Adrenal gland (tissue), 19 donors: ENCODE measurements around the gene FDX2. TPM values are rescaled to one million over a fixed set of nuclear protein-coding genes. Genes with fewer than 3 reads are reported as not detected.

ENCODE experiments used
- DNase-seq, 7 donors: peaks; one replicate each; pipeline ENCODE4 v3.0.0-alpha.2; 2019 to 2020
- H3K27ac ChIP-seq, 5 donors: fragments of 200-600 bp; sonication (generic) in 4 of 5; 1 replicate in 3 of 5; 2 replicates in 2 of 5; pipeline versions ENCODE4 v1.5.1 to v1.8.0; 2016 to 2020; ENCODE audit warnings: mild to moderate bottlenecking in 1 of 5
- H3K27me3 ChIP-seq: fragments of 200-600 bp; 2 replicates; pipeline ENCODE4 v1.8.0; 2021
- H3K36me3 ChIP-seq, 2 donors: fragments of 200-600 bp; replicated peaks in 1 of 2; 1 replicate in 1 of 2; 2 replicates in 1 of 2; pipeline versions ENCODE4 v1.5.1 to v1.8.0; 2018 to 2022
- H3K4me1 ChIP-seq, 2 donors: fragments of 200-600 bp; replicated peaks in 1 of 2; 1 replicate in 1 of 2; 2 replicates in 1 of 2; pipeline versions ENCODE4 v1.5.1 to v1.8.0; 2018 to 2021
- H3K4me3 ChIP-seq, 4 donors: fragments of 200-600 bp; sonication (generic) in 3 of 4; one replicate each; pipeline ENCODE4 v1.5.1; 2016 to 2018
- H3K9me3 ChIP-seq, 3 donors: fragments of 200-600 bp; sonication (generic) in 1 of 3; replicated peaks in 1 of 3; 1 replicate in 2 of 3; 2 replicates in 1 of 3; pipeline versions ENCODE4 v1.5.1 to v1.8.0; 2016 to 2021
- POLR2A ChIP-seq, 2 donors: fragments of 450-650 bp; IDR thresholded peaks; one replicate each; pipeline ENCODE4 v1.6.1; 2017; ENCODE audit warnings: antibody characterized with exemption in 2 of 2, mild to moderate bottlenecking in 2 of 2, moderate library complexity in 1 of 2
- WGBS, 4 donors: extraction: QIAGEN DNeasy Blood & Tissue Kit in 2 of 4; methylation state at CpG; one replicate each; pipeline versions ENCODE4 v1.1.5 to v1.1.7; 2013 to 2017; 5-methylcytosine and 5-hydroxymethylcytosine counted together
- intact Hi-C, 2 donors: fragments of 100-400 bp; cut with DNase I; formaldehyde crosslinking; loops; one replicate each; pipeline versions ENCODE4 v1.14.1 to v1.15.0; 2022 to 2023
- long read RNA-seq, 10 donors: library from polyadenylated mRNA in 3 of 10; unstranded in 2 of 10; stranded (forward) in 1 of 10; transcript quantifications; one replicate each; pipeline ENCODE4 v2.0.0 and lab custom pipeline, GENCODE V29; 2021 to 2026
- polyA plus RNA-seq, 3 donors: library from polyadenylated mRNA; stranded (reverse); fragments of 200-250 nt in 2 of 3; fragments of 350-450 nt in 1 of 3; fragmentation: Illumina TruSeq in 1 of 3; extraction: RNeasy Lipid Tissue Mini Kit (QIAGEN cat#74804) in 1 of 3; gene quantifications; one replicate each; pipeline ENCODE4 v1.2.3, GENCODE V29; 2013 to 2014
- total RNA-seq, 9 donors: library from RNA; depleted of rRNA in 4 of 9; stranded (reverse); fragments of >200 nt in 4 of 9; fragments of 120-200 nt in 1 of 9; fragmentation: NEBNext Ultra II Directional in 1 of 9; extraction: Animal tissue kit (Norgen Biotek cat#: 25700) in 1 of 9; gene quantifications; one replicate each; pipeline versions ENCODE4 v1.1.0 to v1.2.4, GENCODE V29; 2013 to 2023
- TF ChIP-seq, protein P1 (sequence below), 6 experiments: fragments of 450-650 bp in 4 of 6; fragments of 200-600 bp in 2 of 6; sonication (generic) in 1 of 6; IDR thresholded peaks; 1 replicate in 5 of 6; 2 replicates in 1 of 6; pipeline versions ENCODE4 v1.5.1 to v1.8.0; 2016 to 2021; ENCODE audit warnings: antibody characterized with exemption in 6 of 6, mild to moderate bottlenecking in 2 of 6, moderate library complexity in 1 of 6
- donor health status: healthy with polysubstance abuse.
- donor health status: Bipolar disorder and iron deficiency.
- donor health status: DM: yes; HTN: yes; CAD: no.
- donor health status: DM: no; HTN: no; CAD: no.
- donor health status: DM: no; HTN: no; CAD: no.
- donor health status: DM: yes; HTN: yes; CAD: no.

FDX2 gene
- total RNA-seq (10 to 100 TPM; 21.1 to 43.3 (median 31.0) TPM), polyA plus RNA-seq (10 to 100 TPM; 26.6 to 45.3 (median 33.4) TPM)
- long read RNA-seq, donor 1, transcript FDX2-202 (5 exons, 1,012 nt): major isoform, 11 of 12 reads
- long read RNA-seq, donor 1, partial matches to known transcripts: 0 of 12 reads
- long read RNA-seq, donor 1, other reads (novel, unspliced or antisense): 0 of 12 reads
- long read RNA-seq, donor 2, transcript FDX2-202 (5 exons, 1,012 nt): major isoform, 14 of 16 reads
- long read RNA-seq, donor 2, partial matches to known transcripts: 0 of 16 reads
- long read RNA-seq, donor 2, other reads (novel, unspliced or antisense): 0 of 16 reads
- long read RNA-seq, donor 3, transcript FDX2-202 (5 exons, 1,012 nt): major isoform, 5 of 5 reads
- long read RNA-seq, donor 3, partial matches to known transcripts: 0 of 5 reads
- long read RNA-seq, donor 3, other reads (novel, unspliced or antisense): 0 of 5 reads
- long read RNA-seq, donor 4, transcript FDX2-202 (5 exons, 1,012 nt): major isoform, 8 of 12 reads
- long read RNA-seq, donor 4, partial matches to known transcripts: 0 of 12 reads
- long read RNA-seq, donor 4, other reads (novel, unspliced or antisense): 0 of 12 reads
- long read RNA-seq, donor 5, transcript FDX2-202 (5 exons, 1,012 nt): major isoform, 29 of 35 reads
- long read RNA-seq, donor 5, partial matches to known transcripts: 0 of 35 reads
- long read RNA-seq, donor 5, other reads (novel, unspliced or antisense): 1 of 35 reads
- long read RNA-seq, donor 6, transcript FDX2-202 (5 exons, 1,012 nt): major isoform, 9 of 11 reads
- long read RNA-seq, donor 6, partial matches to known transcripts: 0 of 11 reads
- long read RNA-seq, donor 6, other reads (novel, unspliced or antisense): 0 of 11 reads
- long read RNA-seq, donor 7, transcript FDX2-202 (5 exons, 1,012 nt): major isoform, 8 of 11 reads
- long read RNA-seq, donor 7, partial matches to known transcripts: 0 of 11 reads
- long read RNA-seq, donor 7, other reads (novel, unspliced or antisense): 0 of 11 reads
- long read RNA-seq, donor 8, transcript FDX2-202 (5 exons, 1,012 nt): major isoform, 14 of 16 reads
- long read RNA-seq, donor 8, partial matches to known transcripts: 0 of 16 reads
- long read RNA-seq, donor 8, other reads (novel, unspliced or antisense): 0 of 16 reads
- long read RNA-seq, donor 9, transcript FDX2-202 (5 exons, 1,012 nt): major isoform, 14 of 18 reads
- long read RNA-seq, donor 9, partial matches to known transcripts: 0 of 18 reads
- long read RNA-seq, donor 9, other reads (novel, unspliced or antisense): 0 of 18 reads
- long read RNA-seq, donor 10, transcript FDX2-202 (5 exons, 1,012 nt): major isoform, 8 of 11 reads
- long read RNA-seq, donor 10, partial matches to known transcripts: 0 of 11 reads
- long read RNA-seq, donor 10, other reads (novel, unspliced or antisense): 0 of 11 reads

DNA sequence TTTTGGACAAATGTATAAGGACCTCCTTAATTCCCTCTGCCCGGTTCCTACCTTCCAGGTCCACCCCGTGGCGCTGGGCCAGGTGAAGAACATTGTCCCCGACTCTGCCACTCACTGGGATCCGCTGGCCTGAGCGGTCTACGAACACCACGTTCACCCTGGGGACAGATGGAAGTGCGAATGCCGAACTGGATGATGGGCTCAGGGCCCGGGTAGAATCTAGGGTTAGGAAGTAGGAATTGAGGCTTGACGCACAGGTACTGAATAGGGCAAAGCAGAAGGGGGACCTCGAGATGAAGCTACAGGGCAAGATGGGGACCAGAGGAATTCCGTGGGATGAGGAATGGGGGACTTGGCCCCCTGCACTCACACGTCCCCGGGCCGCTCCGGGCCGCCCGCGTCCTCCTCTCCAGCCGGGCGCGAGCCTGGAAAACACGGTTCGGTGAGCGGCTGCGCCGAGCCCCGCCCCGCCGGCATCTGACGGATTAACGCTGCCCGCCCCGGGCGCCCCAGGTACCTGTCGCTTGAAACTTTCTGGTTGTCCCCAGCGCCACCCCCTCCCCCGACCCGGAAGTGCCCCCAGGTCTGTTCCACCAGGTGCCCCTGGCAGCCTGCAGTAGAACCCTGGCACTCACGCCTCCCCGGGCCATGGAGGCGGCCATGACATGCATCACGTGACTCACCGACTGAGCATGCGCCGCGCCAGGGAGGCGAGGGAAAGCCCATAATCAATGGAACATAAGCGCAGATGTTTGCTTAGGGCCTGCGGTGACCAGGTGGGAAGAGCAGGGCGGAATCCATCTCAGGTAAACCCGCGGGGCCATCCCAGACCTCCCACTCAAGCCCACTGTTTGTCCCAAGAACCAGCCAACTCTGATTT is at the start of gene FDX2:
Gene FDX2 (minus strand): TSS at position 681 of the 880 bp plus-strand sequence. CDS start 19 bp downstream, at position 662.
- Histone ChIP-seq H3K4me3 (peak within 1 kb of the TSS; percentile 28 to 86 (median 82)), H3K27me3 (no peaks in the 10 kb centered on the region), H3K27ac (peak within 1 kb of the TSS in 2 of 5 donors; percentile 45 to 70), H3K36me3 (peaks cover 0 to 40% of the 10 kb centered on the region in 2 donors), H3K4me1 (peaks cover 7 to 12% of the 10 kb centered on the region in 2 donors), H3K9me3 (no peaks in the 10 kb centered on the region)
- intact Hi-C loops: no loop called here
- TF ChIP-seq, protein P1, sequence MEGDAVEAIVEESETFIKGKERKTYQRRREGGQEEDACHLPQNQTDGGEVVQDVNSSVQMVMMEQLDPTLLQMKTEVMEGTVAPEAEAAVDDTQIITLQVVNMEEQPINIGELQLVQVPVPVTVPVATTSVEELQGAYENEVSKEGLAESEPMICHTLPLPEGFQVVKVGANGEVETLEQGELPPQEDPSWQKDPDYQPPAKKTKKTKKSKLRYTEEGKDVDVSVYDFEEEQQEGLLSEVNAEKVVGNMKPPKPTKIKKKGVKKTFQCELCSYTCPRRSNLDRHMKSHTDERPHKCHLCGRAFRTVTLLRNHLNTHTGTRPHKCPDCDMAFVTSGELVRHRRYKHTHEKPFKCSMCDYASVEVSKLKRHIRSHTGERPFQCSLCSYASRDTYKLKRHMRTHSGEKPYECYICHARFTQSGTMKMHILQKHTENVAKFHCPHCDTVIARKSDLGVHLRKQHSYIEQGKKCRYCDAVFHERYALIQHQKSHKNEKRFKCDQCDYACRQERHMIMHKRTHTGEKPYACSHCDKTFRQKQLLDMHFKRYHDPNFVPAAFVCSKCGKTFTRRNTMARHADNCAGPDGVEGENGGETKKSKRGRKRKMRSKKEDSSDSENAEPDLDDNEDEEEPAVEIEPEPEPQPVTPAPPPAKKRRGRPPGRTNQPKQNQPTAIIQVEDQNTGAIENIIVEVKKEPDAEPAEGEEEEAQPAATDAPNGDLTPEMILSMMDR (IDR thresholded peaks at IDR 0.05): no peak
- no peak for TF ChIP-seq POLR2A (IDR thresholded peaks at IDR 0.05)
- WGBS, 4 donors: 0 to 4% (median 1%) methylated on average over 11 to 55 of the region's 55 CpGs
- peak; percentile 82 to 93 (median 89) for DNase-seq

DNA sequence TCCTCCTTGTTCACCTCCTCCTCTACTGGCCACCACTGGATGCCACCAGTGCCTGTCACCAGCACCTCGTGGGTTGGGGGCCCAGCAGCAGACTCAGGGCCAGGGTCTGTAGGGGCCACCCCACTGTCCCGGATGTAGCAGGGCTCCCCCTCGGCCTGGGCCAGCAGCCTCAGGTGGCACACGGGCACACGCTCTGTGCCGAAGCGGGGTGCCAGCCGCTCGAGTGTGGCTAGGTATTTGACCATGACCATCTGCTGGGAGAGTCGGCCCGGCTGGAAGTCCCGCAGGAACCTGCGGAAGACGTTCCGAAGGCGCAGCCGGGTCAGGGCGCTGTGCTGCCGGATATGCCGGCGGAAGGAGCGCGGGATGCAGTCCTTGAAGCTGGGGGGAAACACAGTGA is 49.7 kb upstream of the FDX2 start:
- Histone ChIP-seq H3K36me3 (peaks cover 0 to 78% of the 10 kb centered on the region in 2 donors), H3K4me1 (no peaks in the 10 kb centered on the region), H3K27ac (no peak overlapping the region), H3K27me3 (no peaks in the 10 kb centered on the region), H3K9me3 (no peaks in the 10 kb centered on the region), H3K4me3 (no peak overlapping the region)
- no peak for TF ChIP-seq POLR2A (IDR thresholded peaks at IDR 0.05)
- TF ChIP-seq, protein P1 (IDR thresholded peaks at IDR 0.05): no peak
- no peak for DNase-seq
- 94 to 97% (median 96%) methylated on average over 15 to 23 of the region's 23 CpGs for WGBS, 4 donors
- intact Hi-C loops: no loop called here

DNA sequence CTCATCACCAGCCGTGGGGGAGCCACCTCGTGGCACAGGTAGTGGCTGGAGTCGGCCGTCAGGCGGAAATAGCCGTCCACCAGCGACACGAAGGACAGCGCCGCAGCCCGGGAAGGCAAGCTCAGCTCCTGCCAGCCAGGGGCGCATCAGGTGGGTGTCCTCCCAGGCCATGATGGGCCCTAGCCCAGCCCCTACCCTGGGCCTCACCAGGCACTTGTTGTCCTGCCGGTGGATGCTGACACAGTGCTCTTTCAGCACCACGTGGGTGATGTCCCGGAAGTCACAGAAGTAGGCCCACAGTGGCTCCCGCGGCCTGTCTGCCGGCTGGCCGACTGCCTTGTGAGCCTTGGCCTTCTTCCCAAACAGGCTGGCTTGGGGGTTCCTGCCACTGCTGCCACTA is 48.8 kb upstream of the FDX2 start:
- 84 to 91% (median 89%) methylated on average over 12 to 19 of the region's 19 CpGs; no CpG with 5 or more reads in 1 of the 4 donors for WGBS, 4 donors
- H3K27me3 ChIP-seq: no peaks in the 10 kb centered on the region
- no peaks in the 10 kb centered on the region for H3K9me3 ChIP-seq
- H3K27ac ChIP-seq: no peak overlapping the region
- H3K4me3 ChIP-seq: no peak overlapping the region
- DNase-seq: no peak
- TF ChIP-seq POLR2A (IDR thresholded peaks at IDR 0.05): no peak
- TF ChIP-seq, protein P1 (IDR thresholded peaks at IDR 0.05): no peak
- intact Hi-C loops: no loop called here
- no peaks in the 10 kb centered on the region for H3K4me1 ChIP-seq
- H3K36me3 ChIP-seq: peaks cover 0 to 77% of the 10 kb centered on the region in 2 donors
